ENCODE measurements around the gene ANKRD7.

- TF ChIP-seq POLR2A (IDR thresholded peaks at IDR 0.05): no peak
- no peak for TF ChIP-seq CTCF (IDR thresholded peaks at IDR 0.05)
Measured at GRCh38 chr7:118286131-118286530, 61.6 kb downstream of the ANKRD7 start.

Measured in breast epithelium (tissue), 3 donors.